SHP77 treated with DMSO at 0.1 percent for 48 hours (cell line): ENCODE measurements around the gene NMNAT2.

Source experiments
- DNase-seq: peaks from one replicate; lab custom pipeline; 2025; lab: John Stamatoyannopoulos, UW

Gene NMNAT2

GRCh38 chr1:183236158-183236725 is 181.9 kb downstream of the NMNAT2 start:
- no peak for DNase-seq

GRCh38 chr1:183235503-183235902 is 182.7 kb downstream of the NMNAT2 start:
- DNase-seq: peak; percentile 78

GRCh38 chr1:183234660-183235476 is 183.3 kb downstream of the NMNAT2 start:
- peak; percentile 50 for DNase-seq

GRCh38 chr1:183233113-183233512 is 185.1 kb downstream of the NMNAT2 start:
- DNase-seq: no peak

GRCh38 chr1:183231545-183231944 is 186.6 kb downstream of the NMNAT2 start:
- DNase-seq: no peak

- no peak for DNase-seq
Measured at GRCh38 chr1:183230413-183230812, 187.8 kb downstream of the NMNAT2 start.

GRCh38 chr1:183228347-183229220 is 189.6 kb downstream of the NMNAT2 start:
- DNase-seq: no peak

GRCh38 chr1:183227422-183228346 is 190.5 kb downstream of the NMNAT2 start:
- DNase-seq: no peak

- no peak for DNase-seq
Measured at GRCh38 chr1:183226963-183227362, 191.2 kb downstream of the NMNAT2 start.

- no peak for DNase-seq
Measured at GRCh38 chr1:183226361-183226760, 191.8 kb downstream of the NMNAT2 start.

GRCh38 chr1:183223467-183223866 is 194.7 kb downstream of the NMNAT2 start:
- no peak for DNase-seq

- DNase-seq: no peak
Measured at GRCh38 chr1:183222909-183223308, 195.3 kb downstream of the NMNAT2 start.

GRCh38 chr1:183219616-183220009 is 198.6 kb downstream of the NMNAT2 start:
- DNase-seq: no peak

- DNase-seq: no peak
Measured at GRCh38 chr1:183218971-183219615, 199.1 kb downstream of the NMNAT2 start.

GRCh38 chr1:183218027-183218618 is 200.1 kb downstream of the NMNAT2 start:
- DNase-seq: peak; percentile 52

GRCh38 chr1:183215936-183216335 is 202.2 kb downstream of the NMNAT2 start:
- DNase-seq: no peak

GRCh38 chr1:183215076-183215720 is 203.0 kb downstream of the NMNAT2 start:
- DNase-seq: no peak

GRCh38 chr1:183214021-183214970 is 203.9 kb downstream of the NMNAT2 start:
- DNase-seq: no peak

- DNase-seq: no peak
Measured at GRCh38 chr1:183212870-183213269, 205.3 kb downstream of the NMNAT2 start.
